Activated CD8-positive, alpha-beta memory T cell treated with anti-CD3 and anti-CD28 coated beads for 48 hours (primary cell): ENCODE results near the gene FRMD7.

Source experiments
- DNase-seq, 3 experiments: peaks; one replicate each; pipeline ENCODE4 v3.0.0-alpha.2; 2020; ENCODE audit warnings: low read depth in 2 of 3, low spot score in 2 of 3

FRMD7 gene

DNA sequence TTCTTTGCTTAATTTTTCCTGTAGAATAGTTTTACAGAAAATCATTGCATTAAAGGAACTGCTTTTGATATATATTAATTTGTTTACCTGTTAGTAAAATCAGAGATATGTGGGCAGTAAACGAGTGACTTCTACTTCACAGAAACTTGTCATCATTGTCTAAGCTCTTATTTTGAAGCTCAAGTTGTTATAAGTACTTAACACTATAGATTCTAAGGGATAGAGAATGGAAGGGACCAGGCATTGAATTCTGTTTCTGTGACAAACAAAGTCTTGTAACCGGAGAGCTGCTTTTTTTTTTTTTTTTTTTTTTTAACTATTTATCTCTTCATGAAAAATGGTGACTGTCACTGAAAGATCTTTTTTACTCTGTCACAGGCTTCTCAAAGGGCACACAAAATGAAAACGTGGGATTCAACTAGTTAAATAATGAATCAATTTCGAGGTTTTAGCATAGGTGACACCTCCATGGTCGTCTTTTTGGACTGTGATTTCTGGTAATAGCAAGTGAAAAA is 90.3 kb downstream of the FRMD7 start:
- no peak for DNase-seq

DNA sequence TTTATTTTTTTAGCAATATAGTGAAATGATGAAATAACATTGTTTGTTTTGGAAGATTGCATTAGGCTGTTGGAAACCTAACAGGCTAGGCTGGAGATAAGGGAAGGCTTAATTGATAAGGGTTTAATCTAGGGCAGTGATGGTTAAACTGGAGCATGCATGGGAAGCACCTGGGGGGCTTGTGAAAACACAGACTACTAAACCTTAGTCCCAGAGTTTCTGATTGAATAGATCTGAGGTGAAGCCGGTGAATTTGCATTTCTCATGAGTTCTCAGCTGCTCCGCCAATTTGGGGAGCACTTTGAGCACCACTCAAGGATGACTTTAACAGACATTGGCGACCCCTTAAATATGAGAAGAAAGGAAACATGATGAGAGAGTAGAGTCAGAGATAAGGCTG is 93.2 kb downstream of the FRMD7 start:
- DNase-seq, result no peak

DNA sequence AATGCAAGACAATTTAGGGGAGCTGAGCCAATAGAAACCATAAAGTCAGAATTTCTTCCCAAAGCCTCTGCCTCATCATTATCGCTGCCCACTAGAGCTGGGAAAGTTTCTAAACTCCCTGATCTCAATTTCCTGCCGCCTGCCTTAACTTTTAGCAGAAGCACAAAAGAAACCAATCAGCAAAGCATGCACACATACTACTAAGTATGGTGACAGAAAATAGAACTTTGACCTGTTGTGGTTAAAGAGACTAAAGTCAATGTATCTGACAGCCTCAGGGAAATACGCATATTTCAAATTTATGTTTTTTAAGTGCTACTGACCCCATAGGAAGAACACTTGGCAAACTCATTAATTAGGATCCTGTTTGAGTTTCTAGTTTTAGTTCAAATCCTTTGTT is 94.7 kb downstream of the FRMD7 start:
- DNase-seq, result no peak

DNA sequence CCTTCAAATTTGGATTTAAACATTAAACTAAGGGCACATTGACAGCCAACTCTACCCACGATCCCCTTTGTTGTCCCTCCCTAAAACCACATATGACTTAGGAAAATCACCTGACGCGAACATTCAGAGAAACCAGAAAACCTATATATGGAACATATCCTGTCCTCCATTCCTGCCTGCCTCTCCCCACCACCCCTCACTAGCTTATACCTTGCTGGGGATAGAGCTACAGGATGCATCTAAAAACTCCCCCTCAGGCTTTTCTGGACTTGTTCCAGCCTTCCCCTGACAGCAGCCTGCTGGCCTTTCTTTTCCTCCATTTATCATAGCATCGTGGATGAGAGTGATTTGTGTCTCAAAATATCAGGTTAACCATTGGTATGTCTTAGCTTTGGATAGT is 96.0 kb downstream of the FRMD7 start:
- no peak for DNase-seq

DNA sequence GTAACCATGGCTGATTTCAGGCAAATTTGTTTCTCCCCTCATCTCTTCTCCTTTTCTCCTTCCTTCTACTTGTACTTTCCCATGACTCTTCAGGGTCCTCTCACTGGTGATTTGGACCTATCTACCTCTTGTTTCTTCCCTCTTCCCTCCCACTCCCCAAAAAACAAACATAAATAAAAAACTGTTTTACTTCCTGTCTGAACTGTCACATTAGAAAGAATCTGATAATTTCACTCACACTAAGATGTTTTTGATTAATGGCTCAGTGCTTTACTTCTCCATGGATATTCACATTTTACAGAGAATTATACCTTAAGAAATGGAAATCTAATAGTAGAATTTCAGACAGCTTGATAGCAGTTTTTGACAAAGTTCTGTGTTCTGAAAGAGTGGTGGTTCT is 97.6 kb downstream of the FRMD7 start:
- no peak for DNase-seq
